A549 (cell line): Measurements from ENCODE around the gene REG3A.

ENCODE experiments used
- GATA3 ChIP-seq: IDR thresholded peaks from 2 replicates; pipeline ENCODE4 v1.6.1; 2012; ENCODE audit warnings: borderline replicate concordance
- HOXA7 ChIP-seq: fragments of 250-450 bp; sonication (Bioruptor Pico); IDR thresholded peaks from 2 replicates; pipeline ENCODE4 v1.5.0; 2020; ENCODE audit warnings: mild to moderate bottlenecking, moderate library complexity
- JUNB ChIP-seq: fragments of >200 bp; sonication (Bioruptor Twin); formaldehyde crosslinking; IDR thresholded peaks from 2 replicates; pipeline ENCODE4 v1.6.1; 2016
- KDM5A ChIP-seq: fragments of 200-600 bp; sonication (generic); IDR thresholded peaks from 2 replicates; pipeline ENCODE4 v1.6.1; 2016; ENCODE audit warnings: antibody characterized with exemption, mild to moderate bottlenecking
- POLR2A ChIP-seq: IDR thresholded peaks from 2 replicates; pipeline ENCODE4 v1.6.1; 2012; ENCODE audit warnings: mild to moderate bottlenecking, low read length
- RNF2 ChIP-seq: fragments of 200-600 bp; sonication (generic); IDR thresholded peaks from 2 replicates; pipeline ENCODE4 v1.6.1; 2016; ENCODE audit warnings: low read depth, mild to moderate bottlenecking, antibody characterized with exemption, moderate library complexity, borderline replicate concordance
- ZNF302 ChIP-seq: fragments of 250-450 bp; sonication (Bioruptor Pico); IDR thresholded peaks from 2 replicates; pipeline ENCODE4 v1.9.0; 2021; ENCODE audit warnings: inconsistent platforms, mild to moderate bottlenecking, moderate library complexity
- ZSCAN20 ChIP-seq: fragments of 250-450 bp; sonication (Bioruptor Pico); IDR thresholded peaks from 2 replicates; pipeline ENCODE4 v1.8.0; 2022; ENCODE audit warnings: mild to moderate bottlenecking, moderate library complexity
- TF ChIP-seq, protein P1 (sequence below): fragments of >200 bp; sonication (Bioruptor Twin); formaldehyde crosslinking; IDR thresholded peaks from 3 replicates; pipeline ENCODE4 v1.5.1; 2016

GRCh38 chr2:79171348-79171958 is 11.9 kb upstream of the REG3A start:
- no peak for TF ChIP-seq ZNF302
- TF ChIP-seq, protein P1, sequence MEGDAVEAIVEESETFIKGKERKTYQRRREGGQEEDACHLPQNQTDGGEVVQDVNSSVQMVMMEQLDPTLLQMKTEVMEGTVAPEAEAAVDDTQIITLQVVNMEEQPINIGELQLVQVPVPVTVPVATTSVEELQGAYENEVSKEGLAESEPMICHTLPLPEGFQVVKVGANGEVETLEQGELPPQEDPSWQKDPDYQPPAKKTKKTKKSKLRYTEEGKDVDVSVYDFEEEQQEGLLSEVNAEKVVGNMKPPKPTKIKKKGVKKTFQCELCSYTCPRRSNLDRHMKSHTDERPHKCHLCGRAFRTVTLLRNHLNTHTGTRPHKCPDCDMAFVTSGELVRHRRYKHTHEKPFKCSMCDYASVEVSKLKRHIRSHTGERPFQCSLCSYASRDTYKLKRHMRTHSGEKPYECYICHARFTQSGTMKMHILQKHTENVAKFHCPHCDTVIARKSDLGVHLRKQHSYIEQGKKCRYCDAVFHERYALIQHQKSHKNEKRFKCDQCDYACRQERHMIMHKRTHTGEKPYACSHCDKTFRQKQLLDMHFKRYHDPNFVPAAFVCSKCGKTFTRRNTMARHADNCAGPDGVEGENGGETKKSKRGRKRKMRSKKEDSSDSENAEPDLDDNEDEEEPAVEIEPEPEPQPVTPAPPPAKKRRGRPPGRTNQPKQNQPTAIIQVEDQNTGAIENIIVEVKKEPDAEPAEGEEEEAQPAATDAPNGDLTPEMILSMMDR = no peak
- no peak for TF ChIP-seq RNF2
- TF ChIP-seq HOXA7 (CRISPR knock-in tag) = no peak
- no peak for TF ChIP-seq KDM5A
- TF ChIP-seq ZSCAN20 (CRISPR knock-in tag) = no peak
- no peak for TF ChIP-seq JUNB
- TF ChIP-seq POLR2A = no peak
- no peak for TF ChIP-seq GATA3
